Measurements from ENCODE around the gene SHLD3. TPM values are rescaled to one million over a fixed set of nuclear protein-coding genes. Genes with fewer than 3 reads are reported as not detected.

Gene SHLD3
- total RNA-seq, 1 donor from 2014 or later, result 2.7 TPM

- peak overlapping the region; percentile 96 for H3K4me3 ChIP-seq (ENCODE audit: insufficient read depth, low read depth, low read length)
- H3K27ac ChIP-seq (ENCODE audit: low read depth, low read length), result peak overlapping the region; percentile 89
- peaks cover 20% of the 10 kb centered on the region for H4K20me1 ChIP-seq (ENCODE audit: insufficient read depth, low read length)
- no peaks in the 10 kb centered on the region for H3K27me3 ChIP-seq (ENCODE audit: insufficient read depth, low read length)
- Mint-ChIP-seq H3K9me3 (ENCODE audit: unreplicated experiment) (no peaks in the 10 kb centered on the region), H3K27me3 (ENCODE audit: low read depth, unreplicated experiment) (no peaks in the 10 kb centered on the region), H3K36me3 (ENCODE audit: low read depth, unreplicated experiment) (peaks cover 5% of the 10 kb centered on the region), H3K27ac (ENCODE audit: unreplicated experiment) (no peak overlapping the region), H3K4me1 (ENCODE audit: low read depth, unreplicated experiment) (peaks cover 5% of the 10 kb centered on the region), H3K4me3 (ENCODE audit: unreplicated experiment) (peak overlapping the region; percentile 97)
- H3K36me3 ChIP-seq (ENCODE audit: insufficient read depth, low read length), result no peaks in the 10 kb centered on the region
- no peaks in the 10 kb centered on the region for H3K9me3 ChIP-seq (ENCODE audit: insufficient read depth, low read depth, low read length)
- TF ChIP-seq CTCF (IDR thresholded peaks at IDR 0.05; ENCODE audit: insufficient read depth, low read depth, low read length) (no peak), EZH2 (IDR thresholded peaks at IDR 0.05; ENCODE audit: insufficient read depth, low read length) (no peak)
- H3K9ac ChIP-seq (ENCODE audit: low read length), result peak overlapping the region; percentile 93
- peak overlapping the region; percentile 68 for H2AFZ ChIP-seq (ENCODE audit: low read depth, low read length)
- H3K4me1 ChIP-seq (ENCODE audit: insufficient read depth, low read length), result peaks cover 6% of the 10 kb centered on the region
- DNase-seq (ENCODE audit: low read depth) (no peak), FAIRE-seq (no peak)
- peaks cover 89% of the 10 kb centered on the region for H3K79me2 ChIP-seq (ENCODE audit: insufficient read depth, low read length)
- peak overlapping the region; percentile 89 for H3K4me2 ChIP-seq (ENCODE audit: low read length)
These were observed 1.3 kb upstream of the SHLD3 start for GRCh38 chr5:65623482-65623881.

- Histone ChIP-seq H3K9me3 (ENCODE audit: insufficient read depth, low read depth, low read length) (no peaks in the 10 kb centered on the region), H3K27ac (ENCODE audit: low read depth, low read length) (peak within 1 kb of the TSS; percentile 89), H3K36me3 (ENCODE audit: insufficient read depth, low read length) (no peaks in the 10 kb centered on the region), H3K9ac (ENCODE audit: low read length) (peak within 1 kb of the TSS; percentile 93), H2AFZ (ENCODE audit: low read depth, low read length) (peak within 1 kb of the TSS; percentile 82), H3K79me2 (ENCODE audit: insufficient read depth, low read length) (peaks cover 89% of the 10 kb centered on the region), H3K27me3 (ENCODE audit: insufficient read depth, low read length) (no peaks in the 10 kb centered on the region), H3K4me1 (ENCODE audit: insufficient read depth, low read length) (peaks cover 6% of the 10 kb centered on the region), H3K4me2 (ENCODE audit: low read length) (peak within 1 kb of the TSS; percentile 89), H4K20me1 (ENCODE audit: insufficient read depth, low read length) (peaks cover 19% of the 10 kb centered on the region), H3K4me3 (ENCODE audit: insufficient read depth, low read depth, low read length) (peak within 1 kb of the TSS; percentile 96)
- FAIRE-seq (no peak), DNase-seq (ENCODE audit: low read depth) (peak; percentile 84)
- Mint-ChIP-seq H3K4me1 (ENCODE audit: low read depth, unreplicated experiment) (peaks cover 5% of the 10 kb centered on the region), H3K27ac (ENCODE audit: unreplicated experiment) (peak within 1 kb of the TSS; percentile 95), H3K27me3 (ENCODE audit: low read depth, unreplicated experiment) (no peaks in the 10 kb centered on the region), H3K9me3 (ENCODE audit: unreplicated experiment) (no peaks in the 10 kb centered on the region), H3K4me3 (ENCODE audit: unreplicated experiment) (peak within 1 kb of the TSS; percentile 97), H3K36me3 (ENCODE audit: low read depth, unreplicated experiment) (peaks cover 5% of the 10 kb centered on the region)
- no peak for TF ChIP-seq EZH2 (IDR thresholded peaks at IDR 0.05; ENCODE audit: insufficient read depth, low read length)
- no peak for TF ChIP-seq CTCF (IDR thresholded peaks at IDR 0.05; ENCODE audit: insufficient read depth, low read depth, low read length)
These were observed 729 bp upstream of the SHLD3 start, which contains the start of gene TRIM23 for GRCh38 chr5:65624025-65624570. Gene TRIM23 (minus strand): TSS chr5:65624333. CDS start chr5:65624274, 59 bp downstream.

GRCh38 chr5:65625743-65626142 lies 916 bp downstream of the SHLD3 start:
- Histone ChIP-seq H3K27me3 (ENCODE audit: insufficient read depth, low read length) (no peaks in the 10 kb centered on the region), H4K20me1 (ENCODE audit: insufficient read depth, low read length) (peaks cover 23% of the 10 kb centered on the region), H3K27ac (ENCODE audit: low read depth, low read length) (peak overlapping the region; percentile 89), H3K9me3 (ENCODE audit: insufficient read depth, low read depth, low read length) (no peaks in the 10 kb centered on the region), H3K9ac (ENCODE audit: low read length) (peak overlapping the region; percentile 93), H3K4me1 (ENCODE audit: insufficient read depth, low read length) (peaks cover 6% of the 10 kb centered on the region), H2AFZ (ENCODE audit: low read depth, low read length) (peak overlapping the region; percentile 15), H3K36me3 (ENCODE audit: insufficient read depth, low read length) (peaks cover 9% of the 10 kb centered on the region), H3K4me2 (ENCODE audit: low read length) (peak overlapping the region; percentile 89), H3K79me2 (ENCODE audit: insufficient read depth, low read length) (peaks cover 90% of the 10 kb centered on the region), H3K4me3 (ENCODE audit: insufficient read depth, low read depth, low read length) (peak overlapping the region; percentile 96)
- Mint-ChIP-seq H3K4me1 (ENCODE audit: low read depth, unreplicated experiment) (peaks cover 5% of the 10 kb centered on the region), H3K27me3 (ENCODE audit: low read depth, unreplicated experiment) (no peaks in the 10 kb centered on the region), H3K36me3 (ENCODE audit: low read depth, unreplicated experiment) (peaks cover 5% of the 10 kb centered on the region), H3K4me3 (ENCODE audit: unreplicated experiment) (peak overlapping the region; percentile 97), H3K9me3 (ENCODE audit: unreplicated experiment) (no peaks in the 10 kb centered on the region), H3K27ac (ENCODE audit: unreplicated experiment) (no peak overlapping the region)
- DNase-seq (ENCODE audit: low read depth) (no peak), FAIRE-seq (no peak)
- no peak for TF ChIP-seq CTCF (IDR thresholded peaks at IDR 0.05; ENCODE audit: insufficient read depth, low read depth, low read length)
- TF ChIP-seq EZH2 (IDR thresholded peaks at IDR 0.05; ENCODE audit: insufficient read depth, low read length), result no peak

All from astrocyte (in vitro differentiated cells and primary cell).